Mammary epithelial cell (primary cell): ENCODE data around the gene CDKN1C.

Experiments used
- CTCF ChIP-seq, 2 donors: IDR thresholded peaks in 1 of 2; conservative IDR thresholded peaks in 1 of 2; 2 replicates each; pipeline ENCODE4 v1.5.1; 2011 to 2012; ENCODE audit warnings: inconsistent platforms in 2 of 2, low read length in 2 of 2, mild to moderate bottlenecking in 2 of 2, control low read depth in 1 of 2, low read depth in 1 of 2; ENCODE audit not compliant: insufficient read depth in 1 of 2; ENCODE audit errors: extremely low read depth in 1 of 2
- EZH2 ChIP-seq: IDR thresholded peaks from 2 replicates; pipeline ENCODE4 v1.6.1; 2012; ENCODE audit warnings: low read length, inconsistent platforms, borderline replicate concordance

GRCh38 chr11:2916114-2916891, 30.7 kb upstream of the CDKN1C start:
- no peak for TF ChIP-seq CTCF (conservative IDR thresholded peaks at IDR 0.05 in 1 of 2, IDR thresholded peaks at IDR 0.05 in 1 of 2; ENCODE audit: extremely low read depth in 1 of 2, insufficient read depth in 1 of 2, low read depth in 1 of 2, low read length in 2 of 2)
- no peak for TF ChIP-seq EZH2
